H1 (cell line): Measurements from ENCODE around the gene PKD1. TPM values are rescaled to one million over a fixed set of nuclear protein-coding genes. Genes with fewer than 3 reads are reported as not detected.

Experiments used
- ASH2L ChIP-seq: fragments of 200-600, 300-600 bp; sonication (generic); IDR thresholded peaks from one replicate; pipeline ENCODE4 v1.7.1; 2017; ENCODE audit warnings: low read length
- ATF2 ChIP-seq: IDR thresholded peaks from 2 replicates; pipeline ENCODE4 v1.6.1; 2012; ENCODE audit warnings: low read length, inconsistent platforms
- CEBPB ChIP-seq: IDR thresholded peaks from 2 replicates; pipeline ENCODE4 v1.6.1; 2012; ENCODE audit warnings: low read depth, low read length
- USF2 ChIP-seq: IDR thresholded peaks from 2 replicates; pipeline ENCODE4 v1.6.1; 2011; ENCODE audit warnings: low read length, improper control_type of control experiment
- polyA plus RNA-seq, 7 experiments: library from polyadenylated mRNA; depleted of rRNA in 3 of 7; stranded (reverse) in 5 of 7; unstranded in 2 of 7; fragments of >200 nt in 5 of 7; fragments of 200-250 nt in 2 of 7; gene quantifications; 1 replicate in 5 of 7; 2 replicates in 1 of 7; 4 replicates in 1 of 7; pipeline versions ENCODE4 v1.2.1 to v1.2.3, GENCODE V29; 2011 to 2013; ENCODE audit warnings: missing spikeins in 2 of 7, mixed read lengths in 2 of 7
- total RNA-seq: library from RNA; stranded (reverse); fragmentation: NEBNext Ultra II Directional; extraction: Animal tissue kit (Norgen Biotek cat#: 25700); gene quantifications from 2 replicates; pipeline ENCODE4 v1.2.1, GENCODE V29; 2021
- TF ChIP-seq, protein P1 (sequence below): fragments of 300-600 bp; sonication (generic); IDR thresholded peaks from 2 replicates; pipeline ENCODE4 v1.7.1; 2012; ENCODE audit warnings: low read length, moderate library complexity, mild to moderate bottlenecking, inconsistent platforms; ENCODE audit not compliant: insufficient replicate concordance
- TF ChIP-seq, protein P2 (sequence below): IDR thresholded peaks from 2 replicates; pipeline ENCODE4 v1.6.1; 2011; ENCODE audit warnings: low read depth, mild to moderate bottlenecking, low read length; ENCODE audit not compliant: insufficient read depth

The PKD1 gene
- total and polyA plus RNA-seq, 2 of the 8 experiments (the other 6 are each of a cell fraction or from before 2014, with no cell fraction given), result 40.6 to 52.7 TPM

DNA sequence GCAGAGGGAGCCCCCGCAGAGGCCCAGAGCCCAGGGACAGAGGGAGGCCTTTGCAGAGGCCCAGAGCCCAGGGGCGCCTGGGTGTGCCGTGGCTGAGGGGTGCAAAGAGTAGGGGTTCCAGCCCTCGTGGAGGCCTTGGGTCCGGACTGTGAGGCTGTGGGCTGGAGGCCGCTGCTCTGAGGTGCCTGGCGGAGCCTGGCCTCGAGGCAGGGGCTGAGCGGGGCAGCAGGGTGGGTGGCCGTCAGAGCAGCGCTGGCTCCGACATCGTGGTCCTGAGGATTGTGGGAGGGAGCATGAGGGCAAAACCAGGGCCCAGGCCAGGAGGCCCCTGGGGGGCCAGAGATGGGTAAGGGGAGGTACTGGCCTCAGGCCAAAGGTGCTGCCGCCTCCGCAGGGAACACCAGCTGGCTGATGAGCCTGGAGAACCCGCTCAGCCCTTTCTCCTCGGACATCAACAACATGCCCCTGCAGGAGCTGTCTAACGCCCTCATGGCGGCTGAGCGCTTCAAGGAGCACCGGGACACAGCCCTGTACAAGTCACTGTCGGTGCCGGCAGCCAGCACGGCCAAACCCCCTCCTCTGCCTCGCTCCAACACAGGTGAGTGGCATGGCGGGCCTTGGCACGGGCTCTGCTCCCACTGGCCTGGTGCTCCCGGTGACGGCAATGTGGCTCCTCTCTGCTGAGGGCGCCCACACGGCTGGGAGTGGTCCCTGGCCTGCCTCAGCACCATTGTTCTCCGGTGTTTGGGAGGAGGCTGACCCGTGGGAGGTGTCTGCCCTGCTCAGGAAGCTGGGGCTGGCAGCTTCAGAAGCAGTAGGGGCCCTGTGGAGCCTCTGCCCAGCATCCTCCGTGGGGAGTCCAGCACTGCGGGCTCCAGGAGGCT lies 54.3 kb downstream of the PKD1 start (continued):
- TF ChIP-seq USF2, result no peak
- no peak for TF ChIP-seq ATF2
- TF ChIP-seq, protein P1, sequence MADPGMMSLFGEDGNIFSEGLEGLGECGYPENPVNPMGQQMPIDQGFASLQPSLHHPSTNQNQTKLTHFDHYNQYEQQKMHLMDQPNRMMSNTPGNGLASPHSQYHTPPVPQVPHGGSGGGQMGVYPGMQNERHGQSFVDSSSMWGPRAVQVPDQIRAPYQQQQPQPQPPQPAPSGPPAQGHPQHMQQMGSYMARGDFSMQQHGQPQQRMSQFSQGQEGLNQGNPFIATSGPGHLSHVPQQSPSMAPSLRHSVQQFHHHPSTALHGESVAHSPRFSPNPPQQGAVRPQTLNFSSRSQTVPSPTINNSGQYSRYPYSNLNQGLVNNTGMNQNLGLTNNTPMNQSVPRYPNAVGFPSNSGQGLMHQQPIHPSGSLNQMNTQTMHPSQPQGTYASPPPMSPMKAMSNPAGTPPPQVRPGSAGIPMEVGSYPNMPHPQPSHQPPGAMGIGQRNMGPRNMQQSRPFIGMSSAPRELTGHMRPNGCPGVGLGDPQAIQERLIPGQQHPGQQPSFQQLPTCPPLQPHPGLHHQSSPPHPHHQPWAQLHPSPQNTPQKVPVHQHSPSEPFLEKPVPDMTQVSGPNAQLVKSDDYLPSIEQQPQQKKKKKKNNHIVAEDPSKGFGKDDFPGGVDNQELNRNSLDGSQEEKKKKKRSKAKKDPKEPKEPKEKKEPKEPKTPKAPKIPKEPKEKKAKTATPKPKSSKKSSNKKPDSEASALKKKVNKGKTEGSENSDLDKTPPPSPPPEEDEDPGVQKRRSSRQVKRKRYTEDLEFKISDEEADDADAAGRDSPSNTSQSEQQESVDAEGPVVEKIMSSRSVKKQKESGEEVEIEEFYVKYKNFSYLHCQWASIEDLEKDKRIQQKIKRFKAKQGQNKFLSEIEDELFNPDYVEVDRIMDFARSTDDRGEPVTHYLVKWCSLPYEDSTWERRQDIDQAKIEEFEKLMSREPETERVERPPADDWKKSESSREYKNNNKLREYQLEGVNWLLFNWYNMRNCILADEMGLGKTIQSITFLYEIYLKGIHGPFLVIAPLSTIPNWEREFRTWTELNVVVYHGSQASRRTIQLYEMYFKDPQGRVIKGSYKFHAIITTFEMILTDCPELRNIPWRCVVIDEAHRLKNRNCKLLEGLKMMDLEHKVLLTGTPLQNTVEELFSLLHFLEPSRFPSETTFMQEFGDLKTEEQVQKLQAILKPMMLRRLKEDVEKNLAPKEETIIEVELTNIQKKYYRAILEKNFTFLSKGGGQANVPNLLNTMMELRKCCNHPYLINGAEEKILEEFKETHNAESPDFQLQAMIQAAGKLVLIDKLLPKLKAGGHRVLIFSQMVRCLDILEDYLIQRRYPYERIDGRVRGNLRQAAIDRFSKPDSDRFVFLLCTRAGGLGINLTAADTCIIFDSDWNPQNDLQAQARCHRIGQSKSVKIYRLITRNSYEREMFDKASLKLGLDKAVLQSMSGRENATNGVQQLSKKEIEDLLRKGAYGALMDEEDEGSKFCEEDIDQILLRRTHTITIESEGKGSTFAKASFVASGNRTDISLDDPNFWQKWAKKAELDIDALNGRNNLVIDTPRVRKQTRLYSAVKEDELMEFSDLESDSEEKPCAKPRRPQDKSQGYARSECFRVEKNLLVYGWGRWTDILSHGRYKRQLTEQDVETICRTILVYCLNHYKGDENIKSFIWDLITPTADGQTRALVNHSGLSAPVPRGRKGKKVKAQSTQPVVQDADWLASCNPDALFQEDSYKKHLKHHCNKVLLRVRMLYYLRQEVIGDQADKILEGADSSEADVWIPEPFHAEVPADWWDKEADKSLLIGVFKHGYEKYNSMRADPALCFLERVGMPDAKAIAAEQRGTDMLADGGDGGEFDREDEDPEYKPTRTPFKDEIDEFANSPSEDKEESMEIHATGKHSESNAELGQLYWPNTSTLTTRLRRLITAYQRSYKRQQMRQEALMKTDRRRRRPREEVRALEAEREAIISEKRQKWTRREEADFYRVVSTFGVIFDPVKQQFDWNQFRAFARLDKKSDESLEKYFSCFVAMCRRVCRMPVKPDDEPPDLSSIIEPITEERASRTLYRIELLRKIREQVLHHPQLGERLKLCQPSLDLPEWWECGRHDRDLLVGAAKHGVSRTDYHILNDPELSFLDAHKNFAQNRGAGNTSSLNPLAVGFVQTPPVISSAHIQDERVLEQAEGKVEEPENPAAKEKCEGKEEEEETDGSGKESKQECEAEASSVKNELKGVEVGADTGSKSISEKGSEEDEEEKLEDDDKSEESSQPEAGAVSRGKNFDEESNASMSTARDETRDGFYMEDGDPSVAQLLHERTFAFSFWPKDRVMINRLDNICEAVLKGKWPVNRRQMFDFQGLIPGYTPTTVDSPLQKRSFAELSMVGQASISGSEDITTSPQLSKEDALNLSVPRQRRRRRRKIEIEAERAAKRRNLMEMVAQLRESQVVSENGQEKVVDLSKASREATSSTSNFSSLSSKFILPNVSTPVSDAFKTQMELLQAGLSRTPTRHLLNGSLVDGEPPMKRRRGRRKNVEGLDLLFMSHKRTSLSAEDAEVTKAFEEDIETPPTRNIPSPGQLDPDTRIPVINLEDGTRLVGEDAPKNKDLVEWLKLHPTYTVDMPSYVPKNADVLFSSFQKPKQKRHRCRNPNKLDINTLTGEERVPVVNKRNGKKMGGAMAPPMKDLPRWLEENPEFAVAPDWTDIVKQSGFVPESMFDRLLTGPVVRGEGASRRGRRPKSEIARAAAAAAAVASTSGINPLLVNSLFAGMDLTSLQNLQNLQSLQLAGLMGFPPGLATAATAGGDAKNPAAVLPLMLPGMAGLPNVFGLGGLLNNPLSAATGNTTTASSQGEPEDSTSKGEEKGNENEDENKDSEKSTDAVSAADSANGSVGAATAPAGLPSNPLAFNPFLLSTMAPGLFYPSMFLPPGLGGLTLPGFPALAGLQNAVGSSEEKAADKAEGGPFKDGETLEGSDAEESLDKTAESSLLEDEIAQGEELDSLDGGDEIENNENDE, result no peak
- TF ChIP-seq CEBPB, result no peak
- TF ChIP-seq, protein P2, sequence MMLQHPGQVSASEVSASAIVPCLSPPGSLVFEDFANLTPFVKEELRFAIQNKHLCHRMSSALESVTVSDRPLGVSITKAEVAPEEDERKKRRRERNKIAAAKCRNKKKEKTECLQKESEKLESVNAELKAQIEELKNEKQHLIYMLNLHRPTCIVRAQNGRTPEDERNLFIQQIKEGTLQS, result no peak
- TF ChIP-seq ASH2L, result no peak
